ENCODE measurements around the gene CFAP61.
"Not testable (repeated sequence)": the region's sequence is repeated elsewhere in the genome, so short reads cannot be mapped to it uniquely, and the experiment has no call there.

Gene CFAP61

DNA sequence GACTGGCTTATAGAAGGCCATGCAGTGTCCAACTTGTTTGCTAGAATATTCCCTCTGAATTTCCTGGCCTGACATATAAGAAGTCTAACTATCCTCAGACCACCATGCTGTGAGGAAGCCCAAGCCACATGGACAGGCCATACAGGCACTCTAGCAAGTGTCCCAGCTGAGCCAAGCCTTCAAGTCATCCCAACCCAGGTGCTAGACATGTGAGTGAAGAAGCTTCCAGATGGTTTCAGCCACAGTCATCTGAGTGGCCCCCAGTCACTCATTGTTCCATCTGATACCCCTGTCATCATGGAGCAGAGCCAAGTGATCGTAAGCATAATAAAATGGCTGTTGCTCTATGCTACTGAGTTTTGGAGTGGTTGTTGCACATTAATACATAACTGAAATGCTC, 269.6 kb downstream of the CFAP61 start:
- no peak for DNase-seq (ENCODE audit: low read depth)

GRCh38 chr20:20322912-20323311, 270.6 kb downstream of the CFAP61 start:
- DNase-seq (ENCODE audit: low read depth): no peak

- no peak for DNase-seq (ENCODE audit: low read depth)
Measured at GRCh38 chr20:20327746-20328145, 275.4 kb downstream of the CFAP61 start.

DNA sequence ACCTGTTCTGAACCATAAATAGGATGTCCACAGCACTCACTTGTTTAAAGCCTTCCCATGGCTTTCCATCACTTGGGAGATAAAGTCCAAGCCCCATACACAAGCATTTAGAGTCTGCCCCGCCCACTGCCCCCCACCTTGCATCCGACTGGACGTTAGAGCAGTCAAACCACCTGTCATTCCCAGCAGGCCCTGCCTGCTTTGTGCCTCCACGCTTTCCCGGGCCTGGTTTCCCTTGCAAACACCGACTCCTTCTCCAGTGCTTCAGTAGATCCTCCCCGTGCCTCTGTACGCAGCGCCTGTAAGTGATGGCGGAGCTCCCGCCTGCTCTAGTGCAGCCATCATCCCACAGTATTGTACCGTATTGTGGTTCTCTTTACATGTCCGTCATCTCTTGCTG, 277.2 kb downstream of the CFAP61 start:
- DNase-seq (ENCODE audit: low read depth): no peak

DNA sequence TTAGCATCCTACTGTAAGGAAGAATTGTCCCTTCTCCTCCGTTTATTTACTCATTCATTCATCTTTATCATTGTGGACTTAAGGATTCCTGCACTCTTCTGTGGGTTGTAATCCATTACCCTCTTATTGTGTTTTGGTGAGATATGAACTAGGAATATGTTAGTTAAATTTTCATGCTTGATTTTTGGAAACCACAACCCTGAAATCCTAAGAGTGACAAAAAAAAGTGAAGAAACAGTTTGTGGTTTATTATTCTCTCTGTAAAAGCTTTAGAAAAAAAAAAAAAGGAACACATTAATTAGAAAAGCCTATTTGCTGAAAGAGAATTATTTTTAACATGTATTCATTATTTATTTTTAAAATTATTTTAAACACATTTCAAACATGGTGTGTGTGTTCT, 278.8 kb downstream of the CFAP61 start:
- no peak for DNase-seq (ENCODE audit: low read depth)

- no peak for DNase-seq (ENCODE audit: low read depth)
Measured at GRCh38 chr20:20331817-20332216, 279.5 kb downstream of the CFAP61 start.

GRCh38 chr20:20333866-20334265, 281.5 kb downstream of the CFAP61 start:
- no peak for DNase-seq (ENCODE audit: low read depth)

GRCh38 chr20:20334489-20334888, 282.2 kb downstream of the CFAP61 start:
- no peak for DNase-seq (ENCODE audit: low read depth)

- no peak for DNase-seq (ENCODE audit: low read depth)
Measured at GRCh38 chr20:20338133-20338730, 285.9 kb downstream of the CFAP61 start.

DNA sequence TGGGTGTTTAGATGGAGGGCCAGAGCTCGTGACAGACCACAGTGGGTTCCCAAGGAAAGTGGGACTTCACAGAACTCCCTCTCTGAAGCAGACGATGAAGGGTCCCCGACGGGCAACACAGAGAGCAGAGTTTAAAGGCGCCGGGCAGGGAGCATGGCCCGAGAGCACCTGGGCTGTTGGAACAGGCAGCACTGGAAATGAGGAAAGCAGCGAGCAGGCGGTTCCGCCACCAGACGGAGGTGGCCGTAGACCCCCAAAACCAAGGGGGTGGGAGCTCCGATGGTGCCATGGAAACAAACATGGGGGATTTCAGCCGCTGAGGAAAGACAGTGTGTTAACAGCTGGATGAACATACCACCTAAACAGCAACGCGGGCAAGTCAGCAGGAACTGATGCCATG, 288.1 kb downstream of the CFAP61 start:
- DNase-seq (ENCODE audit: low read depth): no peak

DNA sequence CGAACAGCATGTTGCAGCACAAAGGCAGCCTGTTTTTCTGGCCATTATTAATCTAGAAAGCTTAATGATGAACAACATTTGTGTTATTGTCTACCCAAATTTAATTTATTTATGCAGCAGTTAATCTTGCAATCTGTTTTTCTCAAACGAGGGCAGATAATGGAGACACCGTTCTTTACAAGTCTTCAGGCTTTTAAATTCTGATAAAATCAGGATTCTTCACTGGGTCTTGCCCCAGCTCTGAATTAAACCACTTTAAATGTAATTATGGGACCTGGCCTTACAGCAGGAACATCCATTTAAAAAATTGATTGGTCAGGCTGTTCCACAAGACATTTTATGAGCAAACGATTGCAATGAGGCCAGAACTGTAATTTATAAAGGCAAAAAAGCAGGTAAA, 289.0 kb downstream of the CFAP61 start:
- DNase-seq (ENCODE audit: low read depth): no peak

DNA sequence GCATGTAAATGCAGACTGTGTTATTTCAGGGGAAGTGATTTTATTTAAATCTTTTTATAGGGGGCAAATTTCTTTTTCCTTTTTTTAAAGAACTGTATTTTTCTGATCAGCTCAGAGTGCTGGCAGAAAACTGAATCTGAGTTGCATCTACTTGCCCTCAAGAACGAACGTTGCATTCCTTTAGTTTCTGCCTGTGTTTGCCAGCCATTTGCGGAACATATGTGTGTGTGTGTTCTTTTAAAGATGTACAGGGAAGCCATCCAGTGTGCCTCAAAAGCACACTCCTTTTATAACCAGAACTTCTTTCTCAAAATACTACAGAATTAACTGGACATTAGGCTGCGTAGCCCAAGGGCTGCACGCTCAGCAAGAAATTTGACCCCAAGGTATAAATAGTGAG, 289.7 kb downstream of the CFAP61 start:
- DNase-seq (ENCODE audit: low read depth): no peak

- no peak for DNase-seq (ENCODE audit: low read depth)
Measured at GRCh38 chr20:20343932-20344331, 291.6 kb downstream of the CFAP61 start.

- no peak for DNase-seq (ENCODE audit: low read depth)
Measured at GRCh38 chr20:20344476-20344875, 292.1 kb downstream of the CFAP61 start.

DNA sequence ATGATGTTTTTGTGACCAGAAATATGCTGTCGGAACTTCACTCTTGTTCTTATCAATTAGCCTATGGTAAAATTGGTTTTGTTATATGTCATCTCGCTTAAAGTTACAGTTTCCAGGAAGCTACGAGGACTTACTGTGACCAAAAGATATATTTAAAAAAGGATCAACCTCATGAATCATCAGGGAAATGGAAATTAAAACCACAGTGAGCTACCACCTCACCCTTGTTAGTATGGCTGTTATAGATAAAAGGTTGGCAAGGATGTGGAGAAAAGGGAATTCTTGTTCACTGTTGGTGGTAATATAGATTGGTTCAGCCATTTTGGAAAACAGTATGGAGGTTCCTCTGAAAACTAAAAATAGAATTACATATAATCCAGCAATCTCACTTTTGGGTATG, 301.2 kb downstream of the CFAP61 start:
- DNase-seq (ENCODE audit: low read depth): no peak

DNA sequence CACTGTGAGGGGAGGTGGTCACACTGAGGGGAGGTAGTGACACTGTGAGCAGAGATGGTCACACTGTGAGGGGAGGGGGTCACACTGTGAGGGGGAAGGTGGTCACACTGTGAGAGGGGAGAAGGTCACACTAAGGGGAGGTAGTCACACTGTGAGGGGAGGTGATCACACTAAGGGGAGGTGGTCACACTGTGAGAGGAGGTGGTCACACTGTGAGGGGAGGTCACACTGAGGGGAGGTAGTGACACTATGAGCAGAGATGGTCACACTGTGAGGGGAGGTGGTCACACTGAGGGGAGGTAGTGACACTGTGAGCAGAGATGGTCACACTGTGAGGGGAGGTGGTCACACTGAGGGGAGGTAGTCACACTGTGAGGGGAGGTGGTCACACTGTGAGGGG, 303.2 kb downstream of the CFAP61 start:
- not testable (repeated sequence) for DNase-seq (ENCODE audit: low read depth)

GRCh38 chr20:20358801-20359200, 306.5 kb downstream of the CFAP61 start:
- no peak for DNase-seq (ENCODE audit: low read depth)

- DNase-seq (ENCODE audit: low read depth): no peak
Measured at GRCh38 chr20:20359628-20360027, 307.3 kb downstream of the CFAP61 start.

DNA sequence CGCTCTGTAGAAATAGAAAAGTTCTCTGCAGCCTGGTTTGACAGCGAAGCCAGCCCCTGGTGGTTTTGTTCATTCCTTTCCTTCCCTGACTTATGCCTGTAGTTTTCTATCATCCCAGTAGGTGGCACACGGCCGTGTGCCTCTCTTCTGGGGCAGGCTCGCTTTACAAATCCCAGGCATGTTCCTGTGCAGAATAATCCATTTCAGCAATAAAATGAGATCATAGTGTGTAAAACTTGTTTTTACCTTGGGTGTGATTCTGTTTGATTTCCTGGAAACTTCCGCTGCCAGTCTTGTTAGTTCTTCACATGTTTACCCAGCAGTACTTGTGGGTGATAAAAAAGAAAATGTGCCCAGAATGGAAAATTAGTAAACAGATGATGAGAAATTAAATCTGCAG, 308.1 kb downstream of the CFAP61 start:
- DNase-seq (ENCODE audit: low read depth): no peak

DNA sequence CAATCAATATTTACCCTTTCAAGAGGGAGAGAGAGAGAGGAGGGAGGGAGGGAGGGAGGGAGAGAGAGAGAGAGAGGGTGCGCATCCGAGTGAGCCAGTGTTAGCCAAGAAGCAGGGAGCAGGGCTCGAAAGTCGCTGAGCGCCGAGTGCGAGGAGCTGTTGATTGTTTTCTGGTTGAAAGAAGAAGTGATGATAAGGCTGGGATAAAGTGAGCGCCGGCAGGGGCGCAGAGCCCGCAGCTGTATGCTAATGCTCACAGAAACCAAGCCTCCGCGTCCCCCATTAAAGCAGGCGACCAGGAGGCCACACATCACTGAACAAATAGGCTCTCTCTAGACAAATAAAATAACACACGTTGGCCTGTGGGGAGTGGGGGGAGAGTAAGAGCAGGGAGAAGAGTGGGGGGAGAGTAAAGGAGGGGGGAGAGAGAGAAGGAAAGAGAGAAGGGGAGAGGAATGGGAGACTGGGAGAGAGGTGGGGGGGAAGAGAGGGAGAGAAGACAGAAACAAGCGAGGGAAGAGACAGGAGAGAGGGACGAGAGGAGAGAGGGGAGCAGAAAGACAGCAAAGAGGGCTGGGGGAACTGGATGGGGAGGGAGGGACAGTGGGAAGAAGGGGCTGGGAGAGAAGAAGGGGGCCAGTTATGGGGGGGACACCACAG, 310.6 kb downstream of the CFAP61 start:
- DNase-seq (ENCODE audit: low read depth): no peak

- no peak for DNase-seq (ENCODE audit: low read depth)
Measured at GRCh38 chr20:20363434-20363798, 311.1 kb downstream of the CFAP61 start.

DNA sequence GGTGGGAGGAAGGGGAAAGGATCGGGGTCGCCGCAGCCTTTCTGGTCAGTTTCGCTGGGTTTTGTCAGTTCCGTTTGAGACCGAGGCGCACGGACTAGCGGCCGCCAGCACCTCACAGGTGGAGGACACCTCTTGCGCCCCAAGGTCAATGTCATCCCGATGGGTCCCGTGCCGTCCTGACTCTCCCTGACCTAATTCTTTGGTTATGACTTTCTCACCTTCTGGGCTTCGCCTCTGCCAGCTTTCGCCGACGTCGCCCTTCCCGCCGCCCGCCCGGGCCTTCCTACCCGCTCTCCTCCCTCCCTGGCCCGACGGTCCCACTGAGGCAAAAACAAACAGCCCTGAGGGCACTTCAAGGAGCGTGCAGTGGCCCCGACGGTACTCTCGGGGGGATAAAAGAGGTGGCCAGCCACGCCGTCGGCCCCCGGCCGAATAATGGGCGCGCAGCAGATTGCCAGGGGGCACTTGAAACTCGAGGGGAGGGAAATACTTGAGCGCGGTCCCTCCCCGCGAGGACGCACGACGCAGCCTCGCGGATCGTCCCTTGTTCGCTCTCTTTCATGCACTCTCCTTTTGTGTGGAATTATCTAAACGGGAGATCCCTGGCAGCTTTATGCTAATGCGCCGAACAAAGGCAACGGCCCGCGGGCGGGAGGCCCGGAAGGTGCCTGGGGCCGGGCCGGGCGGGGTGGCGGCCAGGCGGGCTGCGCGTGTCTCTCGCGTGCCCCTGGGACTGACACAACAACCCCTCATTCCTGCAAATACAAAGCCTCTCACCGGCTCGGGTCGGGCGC, 311.7 kb downstream of the CFAP61 start:
- DNase-seq (ENCODE audit: low read depth): no peak
